Embryonic facial prominence (tissue), 1 donor: ENCODE results near the gene F7.

ENCODE experiments used
- DNase-seq: peaks from one replicate; pipeline ENCODE4 v3.0.0-alpha.2; 2016; ENCODE audit errors: extremely low spot score

F7 gene

DNA sequence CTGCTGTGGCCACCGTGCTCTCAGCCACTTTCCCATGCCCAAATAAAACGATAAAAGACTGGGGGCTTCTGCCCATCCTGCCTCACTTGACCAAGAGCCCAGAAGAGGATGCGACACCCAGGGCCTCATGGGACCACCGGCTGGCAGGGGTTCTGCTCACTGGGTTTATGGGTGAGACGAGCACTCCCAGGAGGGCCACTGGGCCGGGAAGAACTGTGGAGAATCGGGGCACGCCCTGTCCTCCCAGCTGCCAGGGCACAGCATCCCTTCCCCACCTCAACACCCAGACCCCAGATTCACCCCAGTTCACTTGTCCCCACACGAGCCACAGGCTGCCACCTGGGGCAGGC, 12.3 kb downstream of the F7 start:
- no peak for DNase-seq

DNA sequence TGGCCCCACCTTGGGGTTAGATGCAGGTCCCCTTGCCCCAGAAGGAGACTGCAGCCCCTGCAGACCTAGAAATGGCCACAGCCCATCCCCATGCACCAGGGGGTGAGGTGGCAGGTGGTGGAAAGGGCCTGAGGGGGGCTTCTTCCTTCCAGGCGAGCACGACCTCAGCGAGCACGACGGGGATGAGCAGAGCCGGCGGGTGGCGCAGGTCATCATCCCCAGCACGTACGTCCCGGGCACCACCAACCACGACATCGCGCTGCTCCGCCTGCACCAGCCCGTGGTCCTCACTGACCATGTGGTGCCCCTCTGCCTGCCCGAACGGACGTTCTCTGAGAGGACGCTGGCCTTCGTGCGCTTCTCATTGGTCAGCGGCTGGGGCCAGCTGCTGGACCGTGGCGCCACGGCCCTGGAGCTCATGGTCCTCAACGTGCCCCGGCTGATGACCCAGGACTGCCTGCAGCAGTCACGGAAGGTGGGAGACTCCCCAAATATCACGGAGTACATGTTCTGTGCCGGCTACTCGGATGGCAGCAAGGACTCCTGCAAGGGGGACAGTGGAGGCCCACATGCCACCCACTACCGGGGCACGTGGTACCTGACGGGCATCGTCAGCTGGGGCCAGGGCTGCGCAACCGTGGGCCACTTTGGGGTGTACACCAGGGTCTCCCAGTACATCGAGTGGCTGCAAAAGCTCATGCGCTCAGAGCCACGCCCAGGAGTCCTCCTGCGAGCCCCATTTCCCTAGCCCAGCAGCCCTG, 12.8 kb downstream of the F7 start:
- no peak for DNase-seq

- DNase-seq: no peak
Measured at GRCh38 chr13:113119166-113119821, 13.7 kb downstream of the F7 start.

DNA sequence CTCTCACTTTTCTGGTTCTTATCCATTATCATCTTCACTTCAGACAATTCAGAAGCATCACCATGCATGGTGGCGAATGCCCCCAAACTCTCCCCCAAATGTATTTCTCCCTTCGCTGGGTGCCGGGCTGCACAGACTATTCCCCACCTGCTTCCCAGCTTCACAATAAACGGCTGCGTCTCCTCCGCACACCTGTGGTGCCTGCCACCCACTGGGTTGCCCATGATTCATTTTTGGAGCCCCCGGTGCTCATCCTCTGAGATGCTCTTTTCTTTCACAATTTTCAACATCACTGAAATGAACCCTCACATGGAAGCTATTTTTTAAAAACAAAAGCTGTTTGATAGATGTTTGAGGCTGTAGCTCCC, 14.2 kb downstream of the F7 start:
- no peak for DNase-seq

- DNase-seq: no peak
Measured at GRCh38 chr13:113120300-113121182, 14.9 kb downstream of the F7 start.

DNA sequence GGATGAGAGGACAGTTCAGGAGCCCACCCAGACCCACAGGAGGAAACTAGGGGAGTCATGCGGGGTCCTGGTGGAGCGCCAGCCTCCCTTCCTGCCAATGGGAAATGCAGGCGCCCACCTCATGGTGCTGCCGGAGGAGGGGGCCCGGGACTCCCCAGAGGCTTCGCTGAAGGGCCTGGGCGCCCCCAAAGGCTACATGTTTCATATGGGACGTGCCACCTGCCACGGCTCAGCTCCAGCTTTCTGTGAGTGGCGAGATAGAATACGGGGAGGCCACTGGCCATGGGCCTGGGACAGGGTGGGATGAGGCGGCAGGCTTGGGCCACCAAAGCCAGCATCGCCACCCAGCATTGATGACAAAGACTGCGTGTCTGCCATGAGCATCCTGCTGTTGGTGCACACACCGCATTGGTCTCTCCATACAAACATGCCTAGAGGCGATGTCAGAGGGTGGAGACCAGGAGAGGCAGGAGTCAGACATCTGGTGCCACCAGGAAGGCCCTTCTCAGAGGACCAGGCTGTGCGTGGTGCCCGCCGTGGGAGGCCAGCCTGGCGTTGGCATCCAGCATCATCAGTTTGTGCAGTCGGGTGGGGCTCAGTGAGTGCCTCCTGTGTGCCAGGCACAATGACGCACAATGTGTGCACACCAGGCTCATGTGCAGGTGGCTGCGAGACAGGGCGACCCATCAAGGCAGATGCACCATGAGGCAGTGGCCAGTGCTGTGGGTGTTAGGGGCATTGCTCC, 15.8 kb downstream of the F7 start:
- no peak for DNase-seq

- DNase-seq: no peak
Measured at GRCh38 chr13:113121928-113122471, 16.4 kb downstream of the F7 start.

GRCh38 chr13:113122550-113123225, 17.1 kb downstream of the F7 start, which contains the start of gene F10:
F10 (plus strand) TSS chr13:113122799; CDS start chr13:113122856, 57 bp downstream.
- no peak for DNase-seq

DNA sequence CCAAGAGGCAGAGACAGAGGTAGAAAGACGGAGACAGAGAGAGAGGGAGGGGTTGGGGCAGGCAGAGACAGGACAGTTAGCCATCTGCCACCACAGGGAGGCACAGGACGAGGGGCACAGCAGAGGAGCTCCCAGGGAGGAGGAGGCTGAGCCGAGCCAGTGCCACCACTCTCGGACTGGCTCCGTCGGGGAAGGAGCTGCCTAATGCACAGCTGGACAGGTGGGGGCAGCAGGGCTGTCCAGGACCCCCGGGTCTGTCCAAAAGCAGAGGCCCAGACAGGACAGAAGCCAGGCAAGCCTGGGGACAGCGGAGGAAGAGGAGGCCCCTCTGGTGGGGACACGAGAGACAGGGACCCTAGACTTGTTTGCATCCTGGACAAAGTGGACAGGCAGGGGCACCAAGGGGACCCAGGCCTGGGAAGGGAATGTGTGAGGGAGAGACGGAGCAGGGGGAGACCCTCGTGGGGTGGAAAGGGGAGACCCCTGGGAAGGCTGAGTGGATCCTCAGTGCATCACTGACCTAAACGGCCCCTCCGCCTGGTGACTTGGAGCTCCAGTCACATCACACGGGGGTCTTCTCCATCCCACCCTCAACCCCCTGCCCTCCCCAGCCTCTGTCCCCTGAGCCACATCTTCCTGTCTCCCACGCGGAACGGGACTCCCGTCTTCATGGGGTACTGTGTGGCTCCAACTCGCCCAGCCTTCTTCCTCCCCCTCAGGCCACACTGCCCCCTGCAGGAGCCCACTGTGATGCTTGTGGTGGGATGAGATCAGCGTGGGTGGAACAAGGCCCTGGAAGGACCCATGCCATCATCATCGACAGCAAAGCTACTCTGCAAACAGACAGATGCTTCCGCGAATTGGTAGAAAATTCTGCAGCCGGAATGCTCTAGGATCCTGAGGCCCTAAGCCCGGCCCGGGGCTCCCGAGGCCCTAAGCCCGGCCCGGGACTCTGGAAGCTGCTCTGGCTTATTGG, 17.9 kb downstream of the F7 start:
- DNase-seq: no peak

GRCh38 chr13:113124211-113124970, 18.8 kb downstream of the F7 start:
- no peak for DNase-seq

- DNase-seq: no peak
Measured at GRCh38 chr13:113125506-113126264, 20.1 kb downstream of the F7 start.

DNA sequence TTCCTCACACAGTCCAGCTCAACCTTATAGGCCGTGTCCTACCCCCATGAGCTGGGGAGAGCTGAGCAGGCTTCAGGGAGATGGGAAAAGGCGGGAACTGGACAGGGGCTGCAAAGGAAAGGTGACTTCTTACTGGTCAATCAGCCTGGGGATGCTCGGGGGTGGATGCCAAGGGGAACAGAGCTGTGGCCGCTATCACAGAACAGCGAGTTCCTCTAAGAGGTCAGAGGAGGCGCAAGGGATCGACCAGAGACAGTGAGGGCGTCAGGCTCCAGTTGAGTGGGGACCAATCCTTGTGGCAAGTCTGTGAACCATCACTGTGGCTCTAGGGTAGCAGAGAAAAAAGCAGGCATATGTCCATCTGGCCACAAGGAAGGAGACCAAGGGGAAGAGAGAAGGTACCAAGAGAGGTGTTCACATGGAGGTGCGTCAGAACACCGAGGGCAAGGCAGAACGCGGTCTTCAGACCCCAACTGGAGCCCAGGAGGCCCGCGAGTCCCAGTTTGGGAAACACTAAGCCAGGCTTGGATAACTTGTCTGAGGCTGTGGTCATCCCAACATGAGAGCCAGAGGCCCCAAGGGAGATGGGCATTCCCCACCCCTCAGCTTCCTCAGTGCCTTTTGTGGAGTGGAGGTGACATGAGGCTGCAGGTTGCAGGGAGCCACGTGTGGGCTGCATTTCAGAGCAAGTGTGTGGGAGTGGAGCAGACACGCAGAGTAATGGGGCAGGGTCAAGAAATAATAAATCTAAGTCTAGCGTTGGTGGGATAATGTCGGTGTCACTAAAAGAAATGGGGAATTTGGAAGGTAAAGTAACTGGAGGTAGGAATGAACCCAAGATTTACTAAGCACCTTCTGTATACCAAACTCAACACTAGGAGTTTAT, 20.9 kb downstream of the F7 start:
- no peak for DNase-seq

- no peak for DNase-seq
Measured at GRCh38 chr13:113129480-113129879, 23.9 kb downstream of the F7 start.

GRCh38 chr13:113129921-113130750, 24.5 kb downstream of the F7 start:
- no peak for DNase-seq

GRCh38 chr13:113135281-113135760, 29.7 kb downstream of the F7 start:
- no peak for DNase-seq

- no peak for DNase-seq
Measured at GRCh38 chr13:113137691-113138298, 32.2 kb downstream of the F7 start.
